Activated CD8-positive, alpha-beta T cell treated with anti-CD3 and anti-CD28 coated beads for 36 hours (primary cell): ENCODE results near the gene C20orf202. TPM values are rescaled to one million over a fixed set of nuclear protein-coding genes. Genes with fewer than 3 reads are reported as not detected.

Experiments
- ATAC-seq: fragments of 200-7000 bp; cut with Tn5 transposase; one replicate; pipeline ENCODE4 v1.10.0; 2021; ENCODE audit warnings: mild to moderate bottlenecking, moderate library complexity
- CTCF ChIA-PET: fragments of 350-600 bp; sonication (Branson Sonifier 250); formaldehyde crosslinking; loops from one replicate; lab custom pipeline; 2021; ENCODE audit warnings: antibody characterized with exemption; lab: Charles Lee
- POLR2A ChIA-PET: fragments of 350-600 bp; sonication (Branson Sonifier 250); formaldehyde crosslinking; loops from one replicate; lab custom pipeline; 2021; ENCODE audit warnings: antibody characterized with exemption; lab: Charles Lee
- DNase-seq: peaks from one replicate; pipeline ENCODE4 v3.0.0-alpha.2; 2020
- H3K27ac Mint-ChIP-seq: one replicate; pipeline ENCODE4 v1.8.0; 2021; ENCODE audit warnings: mild to moderate bottlenecking, mixed read lengths
- H3K27me3 Mint-ChIP-seq: one replicate; pipeline ENCODE4 v1.8.0; 2021; ENCODE audit warnings: mixed read lengths
- H3K36me3 Mint-ChIP-seq: one replicate; pipeline ENCODE4 v1.8.0; 2021; ENCODE audit warnings: low read depth, mixed read lengths
- H3K4me1 Mint-ChIP-seq: one replicate; pipeline ENCODE4 v1.8.0; 2021; ENCODE audit warnings: low read depth, mixed read lengths
- H3K4me3 Mint-ChIP-seq: one replicate; pipeline ENCODE4 v1.8.0; 2021; ENCODE audit warnings: mild to moderate bottlenecking, moderate library complexity, mixed read lengths
- H3K9me3 Mint-ChIP-seq: one replicate; pipeline ENCODE4 v1.8.0; 2021; ENCODE audit warnings: mixed read lengths
- intact Hi-C: fragments of 100-400 bp; cut with micrococcal nuclease; formaldehyde crosslinking; loops from one replicate; pipeline ENCODE4 v1.10.0; 2022
- total RNA-seq, 2 experiments: library from RNA; stranded (reverse); gene quantifications; one replicate each; pipeline ENCODE4 v1.2.3, GENCODE V29; 2021
- TF ChIP-seq, protein P1 (sequence below): fragments of 200-600 bp; IDR thresholded peaks from one replicate; pipeline ENCODE4 v1.8.0; 2022; ENCODE audit warnings: antibody characterized with exemption, mild to moderate bottlenecking

The C20orf202 gene
- total RNA-seq, 2 experiments from 2014 or later: not detected

DNA sequence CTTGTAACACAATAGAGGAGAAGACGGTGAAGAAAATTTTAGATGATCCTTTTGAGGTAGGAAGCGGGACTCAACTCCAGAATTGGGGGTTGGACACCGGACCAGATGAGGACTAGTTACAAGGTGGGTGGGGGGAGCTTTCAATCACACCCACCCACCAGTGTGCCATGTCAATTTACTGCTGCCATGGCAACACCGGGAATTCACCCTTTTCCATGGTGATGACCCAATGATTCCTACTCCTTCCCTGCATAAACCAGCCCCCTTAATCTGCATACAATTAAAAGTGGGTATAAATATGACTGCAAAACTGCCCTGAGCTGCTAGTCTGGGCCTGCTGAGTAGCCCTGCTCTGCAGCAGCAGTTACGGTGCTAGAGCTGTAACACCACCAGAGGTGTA lies 37.3 kb downstream of the C20orf202 start:
- POLR2A ChIA-PET: no interaction called here
- Mint-ChIP-seq H3K9me3 (no peaks in the 10 kb centered on the region), H3K36me3 (no peaks in the 10 kb centered on the region), H3K27me3 (peaks cover 6% of the 10 kb centered on the region), H3K27ac (no peak overlapping the region), H3K4me1 (peaks cover 5% of the 10 kb centered on the region), H3K4me3 (no peak overlapping the region)
- DNase-seq (no peak), ATAC-seq (no peak)
- TF ChIP-seq, protein P1, sequence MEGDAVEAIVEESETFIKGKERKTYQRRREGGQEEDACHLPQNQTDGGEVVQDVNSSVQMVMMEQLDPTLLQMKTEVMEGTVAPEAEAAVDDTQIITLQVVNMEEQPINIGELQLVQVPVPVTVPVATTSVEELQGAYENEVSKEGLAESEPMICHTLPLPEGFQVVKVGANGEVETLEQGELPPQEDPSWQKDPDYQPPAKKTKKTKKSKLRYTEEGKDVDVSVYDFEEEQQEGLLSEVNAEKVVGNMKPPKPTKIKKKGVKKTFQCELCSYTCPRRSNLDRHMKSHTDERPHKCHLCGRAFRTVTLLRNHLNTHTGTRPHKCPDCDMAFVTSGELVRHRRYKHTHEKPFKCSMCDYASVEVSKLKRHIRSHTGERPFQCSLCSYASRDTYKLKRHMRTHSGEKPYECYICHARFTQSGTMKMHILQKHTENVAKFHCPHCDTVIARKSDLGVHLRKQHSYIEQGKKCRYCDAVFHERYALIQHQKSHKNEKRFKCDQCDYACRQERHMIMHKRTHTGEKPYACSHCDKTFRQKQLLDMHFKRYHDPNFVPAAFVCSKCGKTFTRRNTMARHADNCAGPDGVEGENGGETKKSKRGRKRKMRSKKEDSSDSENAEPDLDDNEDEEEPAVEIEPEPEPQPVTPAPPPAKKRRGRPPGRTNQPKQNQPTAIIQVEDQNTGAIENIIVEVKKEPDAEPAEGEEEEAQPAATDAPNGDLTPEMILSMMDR: no peak
- CTCF ChIA-PET: interaction anchor here (0.9 to 1.4 kb wide), 3 partner anchors 13 to 132 kb away, joined by 3 to 4 read pairs (median 3); no protein-coding TSS in a partner anchor
- intact Hi-C loops: no loop called here

DNA sequence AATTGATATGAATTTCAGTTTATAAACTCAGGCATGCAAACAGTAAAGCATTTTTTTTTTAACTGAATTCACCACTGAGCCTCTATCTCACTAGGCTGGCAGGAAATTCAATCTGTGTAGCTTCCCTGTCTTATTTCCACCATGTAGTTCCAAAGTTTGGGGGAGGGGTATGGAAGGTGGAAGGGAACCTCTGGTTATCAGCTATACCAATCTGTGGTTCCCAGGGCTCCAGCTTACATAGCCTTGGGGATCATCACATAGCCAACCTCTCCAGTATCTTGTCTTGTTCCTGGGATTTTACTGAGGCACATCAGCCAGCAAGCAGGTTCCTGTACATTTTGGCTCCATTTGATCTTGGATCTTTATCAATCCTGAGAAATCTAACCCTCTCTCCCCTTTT lies 38.2 kb downstream of the C20orf202 start:
- peaks cover 6% of the 10 kb centered on the region for H3K27me3 Mint-ChIP-seq
- intact Hi-C loops: no loop called here
- H3K4me3 Mint-ChIP-seq: no peak overlapping the region
- DNase-seq: no peak
- CTCF ChIA-PET: interaction anchor here (1.1 to 1.7 kb wide), 5 partner anchors 14 to 72 kb away, joined by 3 to 4 read pairs (median 3); partner anchors contain the start of gene SNPH
- H3K27ac Mint-ChIP-seq: no peak overlapping the region
- POLR2A ChIA-PET: interaction anchor here (1.4 kb wide), 1 partner anchor 147 kb away, joined by 3 read pairs; no protein-coding TSS in a partner anchor
- no peaks in the 10 kb centered on the region for H3K36me3 Mint-ChIP-seq
- peaks cover 5% of the 10 kb centered on the region for H3K4me1 Mint-ChIP-seq
- no peaks in the 10 kb centered on the region for H3K9me3 Mint-ChIP-seq
- TF ChIP-seq, protein P1: no peak
- no peak for ATAC-seq

DNA sequence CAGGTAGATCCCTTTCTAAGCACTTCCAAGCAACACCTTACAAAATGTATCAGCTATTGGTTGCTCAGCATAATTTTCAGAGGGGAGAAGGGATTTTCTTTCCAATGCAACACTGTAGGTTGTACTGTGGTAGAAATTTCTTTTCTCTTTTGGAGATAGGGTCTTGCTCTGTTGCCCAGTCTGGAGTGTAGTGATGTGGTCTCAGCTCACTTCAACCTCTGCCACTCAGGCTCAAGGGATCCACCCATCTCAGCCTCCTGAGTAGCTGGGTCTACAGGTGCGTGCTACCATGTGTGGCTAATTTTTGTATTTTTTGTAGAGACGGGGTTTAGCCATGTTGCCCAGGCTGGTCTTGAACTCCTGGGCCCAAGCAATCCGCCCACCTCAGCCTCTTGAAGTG lies 38.8 kb downstream of the C20orf202 start:
- H3K27me3 Mint-ChIP-seq: peaks cover 6% of the 10 kb centered on the region
- TF ChIP-seq, protein P1: no peak
- peaks cover 5% of the 10 kb centered on the region for H3K4me1 Mint-ChIP-seq
- no peaks in the 10 kb centered on the region for H3K36me3 Mint-ChIP-seq
- ChIA-PET POLR2A (interaction anchor here (0.6 to 1.4 kb wide), 2 partner anchors 57 to 147 kb away, joined by 3 read pairs; no protein-coding TSS in a partner anchor), CTCF (interaction anchor here (1.5 to 1.7 kb wide), 3 partner anchors 14 to 24 kb away, joined by 3 to 4 read pairs (median 3); partner anchors contain the start of gene SNPH)
- H3K4me3 Mint-ChIP-seq: no peak overlapping the region
- DNase-seq (no peak), ATAC-seq (no peak)
- no peaks in the 10 kb centered on the region for H3K9me3 Mint-ChIP-seq
- intact Hi-C loops: no loop called here
- H3K27ac Mint-ChIP-seq: no peak overlapping the region

DNA sequence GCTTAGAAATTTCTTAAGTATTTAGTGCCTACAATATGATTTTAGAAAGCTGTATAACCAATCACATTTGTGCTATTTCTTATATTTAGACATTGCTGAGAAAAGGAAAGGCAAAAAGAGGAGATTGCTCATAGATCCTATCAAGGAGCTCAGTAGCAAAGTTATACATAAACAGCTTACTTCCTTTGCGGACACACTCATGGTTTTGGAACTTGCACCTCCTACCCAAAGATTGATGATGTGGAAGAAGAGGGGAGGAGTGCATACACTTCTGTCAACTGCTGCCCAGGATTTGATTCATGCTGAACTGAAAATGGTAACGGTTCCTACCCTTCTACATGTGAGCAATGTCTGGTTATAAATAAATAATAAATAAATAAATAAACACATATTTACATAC lies 39.3 kb downstream of the C20orf202 start:
- POLR2A ChIA-PET: interaction anchor here (0.6 to 1.4 kb wide), 2 partner anchors 56 to 146 kb away, joined by 3 read pairs; no protein-coding TSS in a partner anchor

DNA sequence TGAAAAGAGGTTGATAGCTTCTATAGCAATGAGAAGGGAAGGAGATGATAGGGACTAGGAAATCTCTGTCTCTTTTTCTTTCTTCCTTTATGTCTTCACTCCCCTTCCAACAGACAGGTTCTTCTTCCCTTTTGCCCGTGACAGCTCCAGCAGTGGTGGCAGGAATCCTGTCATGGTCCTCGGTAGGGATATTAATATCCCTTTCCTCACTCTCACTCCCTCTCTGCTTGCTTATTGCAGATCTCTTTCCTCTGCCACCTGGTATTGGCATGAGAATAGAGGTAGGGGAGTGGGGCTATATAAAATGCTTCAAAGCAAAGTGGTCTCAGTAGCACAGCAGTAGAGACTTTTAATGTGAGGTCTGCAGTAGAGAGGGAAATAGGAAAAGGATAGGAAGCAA lies 42.3 kb downstream of the C20orf202 start:
- Mint-ChIP-seq H3K4me3 (no peak overlapping the region), H3K4me1 (peaks cover 11% of the 10 kb centered on the region), H3K9me3 (peaks cover 1% of the 10 kb centered on the region), H3K36me3 (no peaks in the 10 kb centered on the region), H3K27ac (no peak overlapping the region), H3K27me3 (peaks cover 2% of the 10 kb centered on the region)
- ATAC-seq (no peak), DNase-seq (no peak)
- TF ChIP-seq, protein P1: no peak
- POLR2A ChIA-PET: no interaction called here
- intact Hi-C loops: no loop called here
- CTCF ChIA-PET: no interaction called here

More for the DNA sequence above, 39.3 kb downstream of the C20orf202 start:
- Mint-ChIP-seq H3K27me3 (peaks cover 6% of the 10 kb centered on the region), H3K4me3 (no peak overlapping the region), H3K27ac (no peak overlapping the region), H3K9me3 (no peaks in the 10 kb centered on the region), H3K36me3 (no peaks in the 10 kb centered on the region), H3K4me1 (peaks cover 7% of the 10 kb centered on the region)
- ATAC-seq: peak; percentile 67
- intact Hi-C loops: no loop called here
- CTCF ChIA-PET: interaction anchor here (1.5 to 1.7 kb wide), 3 partner anchors 15 to 23 kb away, joined by 3 to 4 read pairs (median 3); partner anchors contain the start of gene SNPH
- DNase-seq: no peak
- TF ChIP-seq, protein P1: no peak
